ENCODE data around the gene ARHGAP25.

Gene ARHGAP25

GRCh38 chr2:68742626-68743415, 8.2 kb downstream of the ARHGAP25 start:
- WGBS, result no CpG with 5 or more reads among the region's 1 CpG
- H2AK5ac ChIP-seq (ENCODE audit: low read length, severe bottlenecking), result no peak overlapping the region

GRCh38 chr2:68743531-68743930, 8.9 kb downstream of the ARHGAP25 start:
- Histone ChIP-seq H2BK5ac (ENCODE audit: low read depth, low read length, poor library complexity, severe bottlenecking) (no peak overlapping the region), H2AK5ac (ENCODE audit: low read length, severe bottlenecking) (no peak overlapping the region), H3K79me1 (replicated peaks; ENCODE audit: low read length, poor library complexity, severe bottlenecking) (no peaks in the 10 kb centered on the region), H2AFZ (ENCODE audit: low read depth, low read length) (no peak overlapping the region), H3K9ac (ENCODE audit: low read length) (no peak overlapping the region), H3K27ac (ENCODE audit: low read length, poor library complexity, severe bottlenecking) (no peak overlapping the region), H4K91ac (ENCODE audit: low read length) (no peak overlapping the region), H3K27me3 (ENCODE audit: control insufficient read depth in 1 of 2, insufficient read depth in 1 of 2, low read length in 2 of 2) (peaks cover 0 to 8% of the 10 kb centered on the region in 2 experiments), H3K4me3 (ENCODE audit: insufficient read depth in 1 of 2, low read depth in 1 of 2, low read length in 2 of 2) (no peak overlapping the region), H3K9me3 (ENCODE audit: control insufficient read depth, low read length) (no peaks in the 10 kb centered on the region), H3K14ac (ENCODE audit: low read length in 2 of 2) (no peak overlapping the region), H2BK12ac (ENCODE audit: low read length in 2 of 2) (peak overlapping the region in 1 of 2 experiments; percentile 39), H3K23ac (ENCODE audit: low read length in 2 of 2) (no peak overlapping the region), H3K4me1 (ENCODE audit: control insufficient read depth, insufficient read depth, low read depth, low read length) (no peaks in the 10 kb centered on the region), H3K4me2 (ENCODE audit: low read length, poor library complexity, severe bottlenecking) (no peak overlapping the region), H2BK120ac (ENCODE audit: low read depth, low read length) (no peak overlapping the region), H3K36me3 (ENCODE audit: control insufficient read depth in 1 of 2, insufficient read depth in 2 of 2, low read depth in 1 of 2, low read length in 2 of 2) (no peaks in the 10 kb centered on the region), H4K8ac (ENCODE audit: low read length) (no peak overlapping the region), H3K18ac (ENCODE audit: low read depth in 1 of 2, low read length in 2 of 2) (peak overlapping the region in 1 of 2 experiments; percentile 64), H2BK15ac (ENCODE audit: low read depth, poor library complexity, severe bottlenecking) (no peak overlapping the region), H3K4ac (ENCODE audit: low read depth in 1 of 2, low read length in 2 of 2) (no peak overlapping the region)
- 90% methylated on average over 2 of the region's 3 CpGs for WGBS
- DNase-seq, result no peak

More at GRCh38 chr2:68742626-68743415, 8.2 kb downstream of the ARHGAP25 start:
- no peak overlapping the region for H2AFZ ChIP-seq (ENCODE audit: low read depth, low read length)
- no peak overlapping the region for H4K91ac ChIP-seq (ENCODE audit: low read length)
- DNase-seq, result no peak
- no peak overlapping the region for H3K23ac ChIP-seq (ENCODE audit: low read length in 2 of 2)
- peak overlapping the region in 1 of 2 experiments; percentile 4 for H3K18ac ChIP-seq (ENCODE audit: low read depth in 1 of 2, low read length in 2 of 2)
- H3K4ac ChIP-seq (ENCODE audit: low read depth in 1 of 2, low read length in 2 of 2), result no peak overlapping the region
- H3K27ac ChIP-seq (ENCODE audit: low read length, poor library complexity, severe bottlenecking), result no peak overlapping the region
- H3K9ac ChIP-seq (ENCODE audit: low read length), result no peak overlapping the region
- no peak overlapping the region for H3K14ac ChIP-seq (ENCODE audit: low read length in 2 of 2)
- H3K9me3 ChIP-seq (ENCODE audit: control insufficient read depth, low read length), result no peaks in the 10 kb centered on the region
- no peak overlapping the region for H3K4me3 ChIP-seq (ENCODE audit: insufficient read depth in 1 of 2, low read depth in 1 of 2, low read length in 2 of 2)
- no peak overlapping the region for H4K8ac ChIP-seq (ENCODE audit: low read length)
- H3K27me3 ChIP-seq (ENCODE audit: control insufficient read depth in 1 of 2, insufficient read depth in 1 of 2, low read length in 2 of 2), result peaks cover 0 to 8% of the 10 kb centered on the region in 2 experiments
- H2BK120ac ChIP-seq (ENCODE audit: low read depth, low read length), result no peak overlapping the region
- H3K79me1 ChIP-seq (replicated peaks; ENCODE audit: low read length, poor library complexity, severe bottlenecking), result no peaks in the 10 kb centered on the region
- peak overlapping the region in 1 of 2 experiments; percentile 27 for H2BK12ac ChIP-seq (ENCODE audit: low read length in 2 of 2)
- H3K36me3 ChIP-seq (ENCODE audit: control insufficient read depth in 1 of 2, insufficient read depth in 2 of 2, low read depth in 1 of 2, low read length in 2 of 2), result no peaks in the 10 kb centered on the region
- H2BK15ac ChIP-seq (ENCODE audit: low read depth, poor library complexity, severe bottlenecking), result no peak overlapping the region
- H2BK5ac ChIP-seq (ENCODE audit: low read depth, low read length, poor library complexity, severe bottlenecking), result no peak overlapping the region
- no peak overlapping the region for H3K4me2 ChIP-seq (ENCODE audit: low read length, poor library complexity, severe bottlenecking)
- H3K4me1 ChIP-seq (ENCODE audit: control insufficient read depth, insufficient read depth, low read depth, low read length), result no peaks in the 10 kb centered on the region

- no peak overlapping the region for H4K8ac ChIP-seq (ENCODE audit: low read length)
- WGBS, result 84% methylated on average over 3 of the region's 4 CpGs
Measured at GRCh38 chr2:68744366-68744912, 9.8 kb downstream of the ARHGAP25 start.

GRCh38 chr2:68745006-68745405, 10.4 kb downstream of the ARHGAP25 start:
- Histone ChIP-seq H2AFZ (ENCODE audit: low read depth, low read length) (no peak overlapping the region), H4K91ac (ENCODE audit: low read length) (no peak overlapping the region), H3K27ac (ENCODE audit: low read length, poor library complexity, severe bottlenecking) (no peak overlapping the region), H3K14ac (ENCODE audit: low read length in 2 of 2) (no peak overlapping the region), H2BK5ac (ENCODE audit: low read depth, low read length, poor library complexity, severe bottlenecking) (no peak overlapping the region), H2BK12ac (ENCODE audit: low read length in 2 of 2) (no peak overlapping the region), H3K4me3 (ENCODE audit: insufficient read depth in 1 of 2, low read depth in 1 of 2, low read length in 2 of 2) (no peak overlapping the region), H2BK15ac (ENCODE audit: low read depth, poor library complexity, severe bottlenecking) (no peak overlapping the region), H3K4me1 (ENCODE audit: control insufficient read depth, insufficient read depth, low read depth, low read length) (no peaks in the 10 kb centered on the region), H3K79me1 (replicated peaks; ENCODE audit: low read length, poor library complexity, severe bottlenecking) (no peaks in the 10 kb centered on the region), H2AK5ac (ENCODE audit: low read length, severe bottlenecking) (no peak overlapping the region), H3K23ac (ENCODE audit: low read length in 2 of 2) (no peak overlapping the region), H3K9me3 (ENCODE audit: control insufficient read depth, low read length) (no peaks in the 10 kb centered on the region), H3K9ac (ENCODE audit: low read length) (no peak overlapping the region), H3K27me3 (ENCODE audit: control insufficient read depth in 1 of 2, insufficient read depth in 1 of 2, low read length in 2 of 2) (peaks cover 0 to 11% of the 10 kb centered on the region in 2 experiments), H3K18ac (ENCODE audit: low read depth in 1 of 2, low read length in 2 of 2) (no peak overlapping the region), H3K4me2 (ENCODE audit: low read length, poor library complexity, severe bottlenecking) (no peak overlapping the region), H3K4ac (ENCODE audit: low read depth in 1 of 2, low read length in 2 of 2) (no peak overlapping the region), H2BK120ac (ENCODE audit: low read depth, low read length) (no peak overlapping the region), H3K36me3 (ENCODE audit: control insufficient read depth in 1 of 2, insufficient read depth in 2 of 2, low read depth in 1 of 2, low read length in 2 of 2) (no peaks in the 10 kb centered on the region), H4K8ac (ENCODE audit: low read length) (no peak overlapping the region)
- no peak for DNase-seq
- 90% methylated on average over 2 of the region's 2 CpGs for WGBS

More at GRCh38 chr2:68744366-68744912, 9.8 kb downstream of the ARHGAP25 start:
- no peak overlapping the region for H2AK5ac ChIP-seq (ENCODE audit: low read length, severe bottlenecking)
- no peaks in the 10 kb centered on the region for H3K36me3 ChIP-seq (ENCODE audit: control insufficient read depth in 1 of 2, insufficient read depth in 2 of 2, low read depth in 1 of 2, low read length in 2 of 2)
- no peak overlapping the region for H3K4me2 ChIP-seq (ENCODE audit: low read length, poor library complexity, severe bottlenecking)
- no peak overlapping the region for H4K91ac ChIP-seq (ENCODE audit: low read length)
- no peaks in the 10 kb centered on the region for H3K79me1 ChIP-seq (replicated peaks; ENCODE audit: low read length, poor library complexity, severe bottlenecking)
- no peak overlapping the region for H2BK12ac ChIP-seq (ENCODE audit: low read length in 2 of 2)
- H3K4ac ChIP-seq (ENCODE audit: low read depth in 1 of 2, low read length in 2 of 2), result no peak overlapping the region
- no peak overlapping the region for H3K14ac ChIP-seq (ENCODE audit: low read length in 2 of 2)
- DNase-seq, result no peak
- no peak overlapping the region for H2AFZ ChIP-seq (ENCODE audit: low read depth, low read length)
- H3K9ac ChIP-seq (ENCODE audit: low read length), result no peak overlapping the region
- H3K23ac ChIP-seq (ENCODE audit: low read length in 2 of 2), result no peak overlapping the region
- H3K27ac ChIP-seq (ENCODE audit: low read length, poor library complexity, severe bottlenecking), result no peak overlapping the region
- H2BK120ac ChIP-seq (ENCODE audit: low read depth, low read length), result no peak overlapping the region
- H3K4me3 ChIP-seq (ENCODE audit: insufficient read depth in 1 of 2, low read depth in 1 of 2, low read length in 2 of 2), result no peak overlapping the region
- H2BK5ac ChIP-seq (ENCODE audit: low read depth, low read length, poor library complexity, severe bottlenecking), result no peak overlapping the region
- peaks cover 0 to 11% of the 10 kb centered on the region in 2 experiments for H3K27me3 ChIP-seq (ENCODE audit: control insufficient read depth in 1 of 2, insufficient read depth in 1 of 2, low read length in 2 of 2)
- no peaks in the 10 kb centered on the region for H3K4me1 ChIP-seq (ENCODE audit: control insufficient read depth, insufficient read depth, low read depth, low read length)
- H3K18ac ChIP-seq (ENCODE audit: low read depth in 1 of 2, low read length in 2 of 2), result no peak overlapping the region
- no peak overlapping the region for H2BK15ac ChIP-seq (ENCODE audit: low read depth, poor library complexity, severe bottlenecking)
- no peaks in the 10 kb centered on the region for H3K9me3 ChIP-seq (ENCODE audit: control insufficient read depth, low read length)
